HepG2 (cell line): ENCODE data around the gene VMO1. TPM values are rescaled to one million over a fixed set of nuclear protein-coding genes. Genes with fewer than 3 reads are reported as not detected.
A peak's percentile ranks its signal among the peaks of the same experiment; 100 is the strongest.

ENCODE experiments used
- FOXJ3 ChIP-seq: sonication (generic); formaldehyde crosslinking; IDR thresholded peaks from 2 replicates; pipeline ENCODE4 v1.4.0; 2020; ENCODE audit warnings: missing genetic modification reagents, mild to moderate bottlenecking, borderline replicate concordance
- HNF4G ChIP-seq, 2 experiments: sonication (generic) in 1 of 2; formaldehyde crosslinking in 1 of 2; IDR thresholded peaks; 2 replicates each; pipeline versions ENCODE4 v1.4.0 to v1.6.1; 2011 to 2020; ENCODE audit warnings: borderline replicate concordance in 2 of 2, low read depth in 2 of 2, mild to moderate bottlenecking in 2 of 2, low read length in 1 of 2, missing genetic modification reagents in 1 of 2, moderate library complexity in 1 of 2
- JDP2 ChIP-seq: sonication (generic); formaldehyde crosslinking; IDR thresholded peaks from 2 replicates; pipeline ENCODE4 v1.8.1; 2022; ENCODE audit warnings: missing genetic modification reagents, borderline replicate concordance
- MAFF ChIP-seq: IDR thresholded peaks from 2 replicates; pipeline ENCODE4 v1.6.1; 2011; ENCODE audit warnings: low read depth, low read length, improper control_type of control experiment
- SALL1 ChIP-seq: sonication (generic); formaldehyde crosslinking; IDR thresholded peaks from 2 replicates; pipeline ENCODE4 v1.8.0; 2022; ENCODE audit warnings: mild to moderate bottlenecking, missing genetic modification reagents
- SOX5 ChIP-seq: IDR thresholded peaks from 2 replicates; pipeline ENCODE4 v1.6.1; 2016; ENCODE audit warnings: borderline replicate concordance
- SOX6 ChIP-seq, 2 experiments: fragments of 450-650 bp in 1 of 2; sonication (generic) in 1 of 2; formaldehyde crosslinking in 1 of 2; IDR thresholded peaks; 2 replicates each; pipeline versions ENCODE4 v1.4.0 to v1.6.1; 2017 to 2020; ENCODE audit warnings: antibody characterized with exemption in 1 of 2, mild to moderate bottlenecking in 1 of 2, missing genetic modification reagents in 1 of 2
- ZBTB49 ChIP-seq: sonication (generic); formaldehyde crosslinking; IDR thresholded peaks from 2 replicates; pipeline ENCODE4 v1.4.0; 2020; ENCODE audit warnings: missing genetic modification reagents, borderline replicate concordance
- ZNF644 ChIP-seq: IDR thresholded peaks from 2 replicates; pipeline ENCODE4 v1.6.1; 2016; ENCODE audit warnings: low read depth
- ZNF83 ChIP-seq: sonication (generic); formaldehyde crosslinking; IDR thresholded peaks from 2 replicates; pipeline ENCODE4 v1.4.0; 2020; ENCODE audit warnings: missing genetic modification reagents, mild to moderate bottlenecking, borderline replicate concordance
- ZSCAN5A ChIP-seq: sonication (generic); formaldehyde crosslinking; IDR thresholded peaks from 2 replicates; pipeline ENCODE4 v1.8.0; 2022; ENCODE audit warnings: mild to moderate bottlenecking, missing genetic modification reagents, borderline replicate concordance
- polyA plus RNA-seq, 8 experiments: library from polyadenylated mRNA; depleted of rRNA in 3 of 8; stranded (reverse) in 7 of 8; unstranded in 1 of 8; fragments of >200 nt; fragmentation: Illumina TruSeq in 4 of 8; extraction: Trizol in 4 of 8; gene quantifications; 2 replicates each; pipeline versions ENCODE4 v1.2.1 to v1.2.3, GENCODE V29; 2011 to 2016; ENCODE audit warnings: low read depth in 4 of 8, missing spikeins in 1 of 8, mixed read lengths in 1 of 8; ENCODE audit not compliant: insufficient read depth in 1 of 8
- total RNA-seq, 5 experiments: library from RNA; depleted of rRNA; stranded (reverse); fragments of >200 nt; fragmentation: Illumina TruSeq; extraction: Trizol; gene quantifications; 2 replicates each; pipeline ENCODE4 v1.2.3, GENCODE V29; 2016; ENCODE audit warnings: low read depth in 1 of 5
- TF ChIP-seq, protein P1 (sequence below): sonication (generic); formaldehyde crosslinking; IDR thresholded peaks from 2 replicates; pipeline ENCODE4 v1.9.0; 2021; ENCODE audit warnings: mild to moderate bottlenecking, missing genetic modification reagents

The VMO1 gene
- total and polyA plus RNA-seq, 2 of the 13 experiments (the other 11 are each of a cell fraction or from before 2014, with no cell fraction given) = not detected

GRCh38 chr17:4788807-4789700, 2.9 kb upstream of the VMO1 start, which contains the start of gene GLTPD2 (continued):
- TF ChIP-seq, protein P1, sequence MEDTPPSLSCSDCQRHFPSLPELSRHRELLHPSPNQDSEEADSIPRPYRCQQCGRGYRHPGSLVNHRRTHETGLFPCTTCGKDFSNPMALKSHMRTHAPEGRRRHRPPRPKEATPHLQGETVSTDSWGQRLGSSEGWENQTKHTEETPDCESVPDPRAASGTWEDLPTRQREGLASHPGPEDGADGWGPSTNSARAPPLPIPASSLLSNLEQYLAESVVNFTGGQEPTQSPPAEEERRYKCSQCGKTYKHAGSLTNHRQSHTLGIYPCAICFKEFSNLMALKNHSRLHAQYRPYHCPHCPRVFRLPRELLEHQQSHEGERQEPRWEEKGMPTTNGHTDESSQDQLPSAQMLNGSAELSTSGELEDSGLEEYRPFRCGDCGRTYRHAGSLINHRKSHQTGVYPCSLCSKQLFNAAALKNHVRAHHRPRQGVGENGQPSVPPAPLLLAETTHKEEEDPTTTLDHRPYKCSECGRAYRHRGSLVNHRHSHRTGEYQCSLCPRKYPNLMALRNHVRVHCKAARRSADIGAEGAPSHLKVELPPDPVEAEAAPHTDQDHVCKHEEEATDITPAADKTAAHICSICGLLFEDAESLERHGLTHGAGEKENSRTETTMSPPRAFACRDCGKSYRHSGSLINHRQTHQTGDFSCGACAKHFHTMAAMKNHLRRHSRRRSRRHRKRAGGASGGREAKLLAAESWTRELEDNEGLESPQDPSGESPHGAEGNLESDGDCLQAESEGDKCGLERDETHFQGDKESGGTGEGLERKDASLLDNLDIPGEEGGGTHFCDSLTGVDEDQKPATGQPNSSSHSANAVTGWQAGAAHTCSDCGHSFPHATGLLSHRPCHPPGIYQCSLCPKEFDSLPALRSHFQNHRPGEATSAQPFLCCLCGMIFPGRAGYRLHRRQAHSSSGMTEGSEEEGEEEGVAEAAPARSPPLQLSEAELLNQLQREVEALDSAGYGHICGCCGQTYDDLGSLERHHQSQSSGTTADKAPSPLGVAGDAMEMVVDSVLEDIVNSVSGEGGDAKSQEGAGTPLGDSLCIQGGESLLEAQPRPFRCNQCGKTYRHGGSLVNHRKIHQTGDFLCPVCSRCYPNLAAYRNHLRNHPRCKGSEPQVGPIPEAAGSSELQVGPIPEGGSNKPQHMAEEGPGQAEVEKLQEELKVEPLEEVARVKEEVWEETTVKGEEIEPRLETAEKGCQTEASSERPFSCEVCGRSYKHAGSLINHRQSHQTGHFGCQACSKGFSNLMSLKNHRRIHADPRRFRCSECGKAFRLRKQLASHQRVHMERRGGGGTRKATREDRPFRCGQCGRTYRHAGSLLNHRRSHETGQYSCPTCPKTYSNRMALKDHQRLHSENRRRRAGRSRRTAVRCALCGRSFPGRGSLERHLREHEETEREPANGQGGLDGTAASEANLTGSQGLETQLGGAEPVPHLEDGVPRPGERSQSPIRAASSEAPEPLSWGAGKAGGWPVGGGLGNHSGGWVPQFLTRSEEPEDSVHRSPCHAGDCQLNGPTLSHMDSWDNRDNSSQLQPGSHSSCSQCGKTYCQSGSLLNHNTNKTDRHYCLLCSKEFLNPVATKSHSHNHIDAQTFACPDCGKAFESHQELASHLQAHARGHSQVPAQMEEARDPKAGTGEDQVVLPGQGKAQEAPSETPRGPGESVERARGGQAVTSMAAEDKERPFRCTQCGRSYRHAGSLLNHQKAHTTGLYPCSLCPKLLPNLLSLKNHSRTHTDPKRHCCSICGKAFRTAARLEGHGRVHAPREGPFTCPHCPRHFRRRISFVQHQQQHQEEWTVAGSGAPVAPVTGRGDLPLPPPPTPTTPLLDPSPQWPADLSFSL (CRISPR knock-in tag) = no peak
- TF ChIP-seq ZSCAN5A (CRISPR knock-in tag) = no peak
- no peak for TF ChIP-seq MAFF
- no peak for TF ChIP-seq ZNF83
- TF ChIP-seq HNF4G (IDR thresholded peaks at IDR 0.05; ENCODE audit: borderline replicate concordance, low read depth, low read length) = peak; percentile 67; the same call in 1 of the 2 replicates
- no peak for TF ChIP-seq HNF4G (CRISPR knock-in tag; IDR thresholded peaks at IDR 0.05; ENCODE audit: borderline replicate concordance, low read depth)
- no peak for TF ChIP-seq JDP2 (CRISPR knock-in tag)
- TF ChIP-seq SOX6 (IDR thresholded peaks at IDR 0.05) = no peak
- TF ChIP-seq SOX6 (CRISPR knock-in tag; IDR thresholded peaks at IDR 0.05) = no peak; the same call in 1 of the 2 replicates
- TF ChIP-seq SOX5 (CRISPR knock-in tag) = peak; percentile 71
- TF ChIP-seq FOXJ3 (CRISPR knock-in tag) = no peak
- TF ChIP-seq ZNF644 = no peak
- TF ChIP-seq ZBTB49 (CRISPR knock-in tag) = no peak
- peak; percentile 92 for TF ChIP-seq SALL1
